UCSD-AML1 (cell line): ENCODE measurements around the gene ATP8A1.
A peak's percentile ranks its signal among the peaks of the same experiment; 100 is the strongest.

Experiments used
- DNase-seq: peaks from one replicate; lab custom pipeline; 2025; ENCODE audit not compliant: unreplicated experiment; lab: John Stamatoyannopoulos, UW

Gene ATP8A1

DNA sequence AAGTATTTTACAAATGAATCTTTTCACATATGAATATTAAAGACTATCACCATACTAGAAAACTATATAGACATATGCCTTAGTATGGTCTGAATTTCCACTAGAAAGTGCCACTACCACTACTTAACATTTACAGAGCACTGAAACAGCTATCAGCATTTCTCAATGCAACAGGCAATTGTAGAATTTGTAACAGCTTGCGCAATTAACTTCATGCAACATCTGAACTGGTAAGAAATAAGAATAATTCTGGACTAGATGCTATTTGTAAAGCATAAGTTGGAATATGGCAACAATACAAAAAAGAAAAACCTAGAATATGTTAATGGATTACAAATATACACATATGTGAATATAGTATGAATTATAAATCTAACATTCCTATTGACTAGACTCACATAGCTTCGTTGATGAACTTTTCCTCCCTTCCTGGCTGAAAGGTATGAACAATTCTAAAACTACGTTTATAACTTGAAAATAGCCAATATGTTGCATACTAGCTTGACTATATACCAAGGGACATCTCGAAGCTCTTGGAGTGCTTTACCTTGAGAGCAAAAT is 82.0 kb downstream of the ATP8A1 start:
- no peak for DNase-seq

- DNase-seq: no peak
Observed at GRCh38 chr4:42573249-42573648, 83.7 kb downstream of the ATP8A1 start.

DNA sequence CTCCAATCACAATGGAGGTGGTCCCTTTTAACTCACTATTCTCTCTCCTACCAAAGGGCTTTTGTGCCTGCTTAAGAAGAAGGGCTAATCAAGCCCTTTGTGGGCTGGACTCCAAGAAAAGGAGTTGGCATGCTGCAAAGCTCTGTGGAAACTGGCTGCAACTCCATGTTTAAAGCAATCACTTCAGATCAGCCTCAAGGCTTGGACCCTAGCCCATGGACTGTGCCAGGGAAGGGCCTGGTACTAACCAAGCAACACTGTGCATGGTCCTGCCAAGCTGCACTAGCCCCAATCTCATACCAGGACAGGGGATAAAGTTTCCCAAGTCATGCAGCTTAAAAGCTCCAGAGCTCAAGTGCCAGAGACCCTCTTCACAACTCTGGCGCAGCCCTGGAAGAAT is 86.7 kb downstream of the ATP8A1 start:
- peak; percentile 10 for DNase-seq

GRCh38 chr4:42568610-42569207 is 88.2 kb downstream of the ATP8A1 start:
- DNase-seq: peak; percentile 12

GRCh38 chr4:42566835-42567234 is 90.1 kb downstream of the ATP8A1 start:
- DNase-seq: no peak

GRCh38 chr4:42562016-42562415 is 94.9 kb downstream of the ATP8A1 start:
- DNase-seq: no peak

DNA sequence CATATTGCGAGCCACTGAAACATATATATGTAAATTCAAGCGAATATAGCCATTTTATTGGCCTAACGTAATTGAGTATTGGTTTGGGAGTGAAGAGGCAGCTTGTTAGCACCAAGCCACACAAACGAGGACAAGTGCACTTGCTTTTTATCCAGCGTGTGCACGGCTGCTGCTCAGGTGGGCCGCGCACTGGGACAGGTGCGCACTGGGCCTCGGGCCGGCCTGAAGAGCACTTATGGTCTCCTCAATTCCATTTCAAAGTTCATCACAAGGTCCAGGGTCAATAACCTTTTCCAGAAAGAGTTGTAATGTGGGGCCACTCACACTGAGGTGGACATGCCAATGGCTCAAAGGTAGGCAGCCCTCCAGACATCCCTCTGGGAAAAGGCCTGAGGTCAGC is 95.9 kb downstream of the ATP8A1 start:
- no peak for DNase-seq

- DNase-seq: no peak
Observed at GRCh38 chr4:42560467-42560861, 96.4 kb downstream of the ATP8A1 start.

- DNase-seq: no peak
Observed at GRCh38 chr4:42558156-42558555, 98.7 kb downstream of the ATP8A1 start.

- DNase-seq: no peak
Observed at GRCh38 chr4:42555828-42556227, 101.1 kb downstream of the ATP8A1 start.

DNA sequence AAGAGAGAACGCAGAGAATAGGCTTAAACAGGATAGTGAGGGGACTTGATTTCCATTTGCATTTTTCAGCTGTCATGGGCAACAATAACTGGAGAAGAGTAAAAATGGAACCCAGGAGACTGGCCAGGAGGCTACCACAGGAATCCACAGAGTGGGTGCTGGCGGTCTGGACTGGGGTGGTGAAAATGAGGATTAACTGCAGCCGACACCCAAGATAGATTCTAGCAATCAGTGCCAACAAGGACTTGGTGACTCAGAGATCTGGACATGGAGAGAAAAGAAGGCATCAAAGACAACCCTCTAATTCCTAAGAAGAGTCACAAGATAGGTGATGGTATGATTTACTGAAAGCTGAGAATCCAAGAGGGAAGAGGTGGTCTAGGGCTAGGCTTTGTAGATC is 102.8 kb downstream of the ATP8A1 start:
- DNase-seq: no peak

DNA sequence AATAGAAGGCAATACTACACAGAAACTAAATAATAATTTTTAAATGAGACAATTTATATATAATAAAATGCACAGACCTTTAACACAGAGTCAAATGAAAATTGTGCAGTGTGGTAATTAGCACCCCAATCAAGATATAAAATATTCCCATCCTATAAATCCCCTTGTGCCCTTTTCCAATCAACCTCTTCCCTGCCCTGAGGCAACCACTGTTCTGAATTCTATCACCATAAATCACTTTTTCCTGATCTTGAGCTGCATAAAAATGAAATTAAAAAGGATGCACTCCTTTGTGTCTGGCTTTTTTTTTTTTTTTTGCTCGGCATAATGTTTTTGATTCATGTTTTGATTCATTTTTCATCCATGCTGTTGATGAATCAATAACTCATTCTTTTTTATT is 107.0 kb downstream of the ATP8A1 start:
- DNase-seq: no peak

- DNase-seq: no peak
Observed at GRCh38 chr4:42547805-42548204, 109.1 kb downstream of the ATP8A1 start.

DNA sequence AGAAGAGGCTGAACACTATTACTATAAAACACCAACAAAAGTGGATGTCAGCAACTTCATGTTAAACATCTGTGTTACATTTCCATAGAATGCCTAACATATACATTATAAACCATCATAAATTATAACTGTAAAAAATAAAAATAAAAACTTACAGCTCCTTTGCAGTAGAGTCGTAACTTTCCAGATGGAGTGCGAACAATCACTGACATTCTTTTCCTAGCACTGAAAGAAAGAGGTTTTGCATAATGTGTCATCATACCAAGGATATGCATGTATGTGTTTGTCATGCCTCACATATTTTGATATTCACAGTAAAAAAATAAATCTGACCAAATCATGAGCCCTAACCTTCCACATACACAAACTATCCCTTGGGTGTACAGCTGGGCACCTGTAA is 113.1 kb downstream of the ATP8A1 start:
- DNase-seq: no peak

GRCh38 chr4:42543126-42543525 is 113.8 kb downstream of the ATP8A1 start:
- no peak for DNase-seq

- DNase-seq: no peak
Observed at GRCh38 chr4:42541647-42542046, 115.3 kb downstream of the ATP8A1 start.

DNA sequence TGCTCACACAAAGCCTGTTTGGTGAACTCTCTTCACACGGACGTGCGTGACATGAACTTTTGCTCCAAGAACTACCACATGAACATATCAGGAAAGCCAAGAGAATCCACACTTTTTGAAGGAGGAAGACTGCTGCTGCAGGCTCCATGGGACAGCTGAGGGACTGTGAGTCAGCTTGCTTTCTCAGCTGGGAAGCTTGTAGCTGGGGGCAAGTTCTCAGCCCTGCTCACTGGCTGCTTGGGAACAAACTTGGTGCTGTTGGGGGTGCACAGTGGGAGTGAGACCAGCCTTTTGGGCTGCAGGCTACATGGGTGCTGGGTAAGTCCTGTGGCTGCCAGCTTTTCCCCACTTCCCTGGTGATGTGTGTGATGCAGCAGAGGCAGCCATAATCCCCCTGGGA is 123.9 kb downstream of the ATP8A1 start:
- DNase-seq: no peak

GRCh38 chr4:42531341-42532030 is 125.4 kb downstream of the ATP8A1 start:
- no peak for DNase-seq

DNA sequence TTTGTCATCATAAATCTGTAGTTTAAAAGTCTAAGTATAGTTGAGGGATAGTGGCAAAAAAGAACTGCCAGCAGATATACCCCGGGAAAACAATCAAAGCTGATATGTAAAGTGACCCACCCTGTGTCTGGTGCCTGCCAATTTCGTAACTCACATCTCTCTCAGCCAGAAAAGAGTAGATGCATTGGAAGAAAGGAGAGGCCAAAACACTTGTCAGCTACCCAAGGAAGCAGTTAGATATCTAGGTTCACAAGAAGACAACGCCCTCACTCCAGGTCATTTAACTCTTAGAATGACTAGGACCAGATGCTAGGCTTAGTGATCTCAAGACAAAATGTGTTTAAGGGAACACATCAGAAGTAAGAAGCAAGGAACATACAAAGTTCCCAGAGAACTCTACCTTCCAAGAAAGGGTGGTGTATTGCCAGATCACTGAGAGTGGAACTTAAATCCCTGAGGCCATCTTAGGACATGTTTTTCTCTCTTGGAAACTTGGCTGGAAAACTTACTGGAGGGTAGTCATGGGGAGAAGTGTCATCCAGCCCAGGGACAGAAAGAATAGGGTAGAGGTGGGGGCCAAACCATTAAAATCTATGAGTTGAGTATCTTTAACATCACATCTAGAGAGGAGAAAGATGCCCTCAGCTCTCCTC is 133.7 kb downstream of the ATP8A1 start:
- no peak for DNase-seq

DNA sequence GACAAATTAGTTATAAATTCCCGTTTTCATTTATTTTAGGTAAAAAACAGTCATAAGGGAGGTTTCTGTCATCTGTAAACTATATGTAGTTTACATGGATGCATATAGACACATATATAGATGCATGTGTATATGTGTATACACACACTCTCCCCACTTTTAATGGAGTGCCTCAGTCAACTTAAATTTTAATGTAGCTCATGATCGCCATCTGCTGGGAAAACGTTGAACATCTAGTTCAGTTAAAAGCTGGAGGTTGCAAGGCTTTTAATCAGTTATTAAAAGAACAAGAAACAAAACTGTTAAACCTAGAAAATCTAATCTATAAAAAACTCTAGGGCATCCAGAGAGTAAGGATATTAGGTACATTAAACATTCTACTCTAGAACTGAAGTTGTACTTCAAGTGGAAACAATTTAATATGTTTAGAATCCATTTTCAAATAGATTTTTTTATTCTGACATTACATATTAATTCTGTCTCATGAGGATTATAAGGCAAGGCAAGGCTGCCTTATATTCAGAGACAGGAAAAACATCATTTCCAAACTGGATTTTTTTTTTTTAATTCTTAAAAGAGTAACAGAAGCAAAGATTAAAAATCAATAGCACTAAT is 137.0 kb downstream of the ATP8A1 start:
- no peak for DNase-seq

- DNase-seq: no peak
Observed at GRCh38 chr4:42515156-42515884, 141.6 kb downstream of the ATP8A1 start.
